Prostate gland (tissue), 2 donors: ENCODE results near the gene AURKB. TPM values are rescaled to one million over a fixed set of nuclear protein-coding genes. Genes with fewer than 3 reads are reported as not detected.

Source experiments
- DNase-seq: peaks from one replicate; pipeline ENCODE4 v3.0.0-alpha.2; 2019; ENCODE audit warnings: low spot score
- H3K27ac ChIP-seq, 2 donors: fragments of 200-600 bp; sonication (generic); 2 replicates each; pipeline ENCODE4 v1.5.1; 2017 to 2019
- H3K27me3 ChIP-seq: fragments of 200-600 bp; sonication (generic); replicated peaks from 2 replicates; pipeline ENCODE4 v1.5.1; 2019; ENCODE audit not compliant: insufficient read depth
- H3K36me3 ChIP-seq, 2 donors: fragments of 200-600 bp; sonication (generic); 1 replicate in 1 of 2; 2 replicates in 1 of 2; pipeline versions ENCODE4 v1.5.1 to v1.8.1; 2017 to 2019
- H3K4me1 ChIP-seq: fragments of 200-600 bp; sonication (generic); replicated peaks from 2 replicates; pipeline ENCODE4 v1.5.1; 2019
- H3K4me3 ChIP-seq, 2 donors: fragments of 200-600 bp; sonication (generic); 2 replicates each; pipeline ENCODE4 v1.5.1; 2017 to 2019
- H3K9me3 ChIP-seq: fragments of 200-600 bp; sonication (generic); 2 replicates; pipeline ENCODE4 v1.5.1; 2017
- CTCF ChIP-seq, 4 experiments: fragments of 200-600 bp in 2 of 4; fragments of 450-650 bp in 2 of 4; sonication (generic) in 2 of 4; IDR thresholded peaks; 1 replicate in 3 of 4; 2 replicates in 1 of 4; pipeline ENCODE4 v1.5.1; 2016 to 2019; ENCODE audit warnings: antibody characterized with exemption in 4 of 4, mild to moderate bottlenecking in 2 of 4, moderate library complexity in 2 of 4
- POLR2A ChIP-seq: fragments of 450-650 bp; IDR thresholded peaks from one replicate; pipeline ENCODE4 v1.6.1; 2016; ENCODE audit warnings: antibody characterized with exemption, mild to moderate bottlenecking
- POLR2AphosphoS5 ChIP-seq: sonication (generic); formaldehyde crosslinking; IDR thresholded peaks from one replicate; pipeline ENCODE4 v1.6.1; 2017; ENCODE audit warnings: antibody characterized with exemption
- WGBS: methylation state at CpG from one replicate; pipeline ENCODE4 v1.1.5; 2018; 5-methylcytosine and 5-hydroxymethylcytosine counted together
- intact Hi-C: fragments of 100-400 bp; cut with DNase I; formaldehyde crosslinking; loops from one replicate; pipeline ENCODE4 v1.14.2; 2022
- total RNA-seq, 2 donors: library from RNA; depleted of rRNA; stranded (reverse); fragments of >200 nt; gene quantifications; one replicate each; pipeline ENCODE4 v1.1.0, GENCODE V29; 2016

The AURKB gene
- total RNA-seq, 2 donors from 2014 or later = 2.1 to 6.6 TPM

DNA sequence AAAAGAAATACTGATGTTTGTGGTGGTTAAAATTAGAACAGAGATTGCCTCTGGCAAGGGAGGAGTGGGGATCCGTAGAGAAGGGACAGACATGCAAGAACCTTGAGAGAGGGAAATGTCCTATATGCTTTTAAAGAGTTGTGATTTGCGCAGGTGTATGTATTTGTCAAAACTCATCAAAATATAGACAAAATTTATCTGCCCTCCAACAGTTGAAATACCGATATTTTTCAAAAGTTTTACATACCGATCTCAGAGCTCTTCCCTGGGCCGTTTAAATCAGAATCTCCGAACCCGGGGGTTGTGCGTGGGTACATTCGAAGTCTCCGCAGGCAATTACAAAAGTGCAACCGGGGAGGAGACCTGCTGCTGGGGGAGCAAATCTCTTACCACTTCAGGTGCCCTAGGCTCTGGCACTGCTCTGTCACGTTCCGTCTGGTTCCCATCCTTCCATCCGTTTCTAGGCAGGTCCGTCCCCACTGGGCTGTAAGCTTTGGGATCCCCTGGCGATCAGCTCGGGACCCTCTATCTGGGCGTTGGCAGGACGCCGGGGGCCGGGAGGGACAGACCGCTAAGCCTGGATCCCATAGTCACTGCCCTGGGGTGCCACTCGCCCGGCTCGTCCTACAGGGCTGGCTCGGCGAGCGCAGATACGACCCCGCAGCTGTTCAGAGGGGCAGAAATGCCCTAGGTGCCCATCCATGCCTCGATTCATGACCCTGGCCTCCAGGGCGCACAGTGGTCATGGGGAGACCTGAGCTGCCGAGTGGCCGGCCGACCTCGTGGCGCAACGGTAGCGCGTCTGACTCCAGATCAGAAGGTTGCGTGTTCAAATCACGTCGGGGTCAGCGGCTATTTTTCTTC is 24.6 kb downstream of the AURKB start:
- TF ChIP-seq CTCF (IDR thresholded peaks at IDR 0.05) = no peak
- peak; percentile 76 for TF ChIP-seq POLR2AphosphoS5
- TF ChIP-seq POLR2A = peak; percentile 27
- under 1% methylated on average over 39 of the region's 44 CpGs for WGBS
- peaks cover 14% of the 10 kb centered on the region for H3K4me1 ChIP-seq
- intact Hi-C loops = loop anchor here (5.0 kb wide), 2 partner anchors 64 to 111 kb away; partner anchors contain the start of genes HES7 and SLC25A35
- H3K27ac ChIP-seq = peak overlapping the region; percentile 91 to 95
- H3K36me3 ChIP-seq = no peaks in the 10 kb centered on the region
- H3K9me3 ChIP-seq = no peaks in the 10 kb centered on the region
- DNase-seq = peak; percentile 87
- H3K4me3 ChIP-seq = peak overlapping the region; percentile 68 to 75
- no peaks in the 10 kb centered on the region for H3K27me3 ChIP-seq

DNA sequence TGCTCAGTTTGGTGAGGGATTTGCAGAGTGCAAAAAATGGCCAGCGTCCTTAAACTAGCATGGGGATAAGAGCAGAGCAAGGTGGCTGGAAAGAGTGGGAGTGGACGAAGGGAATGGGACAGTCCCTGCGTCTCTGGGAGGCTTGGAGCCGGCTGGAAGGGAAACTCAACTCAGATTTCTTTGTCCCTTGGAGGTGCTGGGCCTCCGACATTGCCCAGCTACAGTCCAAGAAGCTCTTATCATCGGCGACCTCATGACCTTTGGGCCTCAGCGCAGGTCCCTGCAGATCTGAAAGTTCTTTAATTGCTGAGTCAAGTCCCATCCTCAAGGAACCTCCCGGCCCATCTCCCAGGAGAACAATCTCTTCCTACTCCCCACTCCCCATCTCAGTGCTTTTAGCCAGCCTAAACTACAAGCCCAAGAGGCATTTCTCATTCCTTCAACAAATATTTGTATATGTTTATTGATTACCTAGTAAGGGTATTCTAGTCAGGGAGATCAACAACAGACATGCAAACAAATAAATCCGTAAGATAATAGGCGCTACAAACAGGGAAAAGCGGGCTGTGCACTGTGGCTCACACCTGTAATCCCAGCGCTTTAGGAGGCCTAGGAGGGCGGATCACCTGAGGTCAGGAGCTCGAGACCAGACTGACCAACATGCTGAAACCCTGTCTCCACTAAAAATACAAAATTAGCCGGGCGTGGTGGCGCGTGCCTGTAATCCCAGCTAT is 33.2 kb downstream of the AURKB start:
- H3K27ac ChIP-seq = peak overlapping the region; percentile 81 to 95
- H3K9me3 ChIP-seq = no peaks in the 10 kb centered on the region
- 75% methylated on average over 19 of the region's 19 CpGs for WGBS
- DNase-seq = no peak
- peaks cover 6% of the 10 kb centered on the region for H3K4me1 ChIP-seq
- intact Hi-C loops = no loop called here
- no peaks in the 10 kb centered on the region for H3K36me3 ChIP-seq
- peak overlapping the region in 1 of 2 donors; percentile 51 for H3K4me3 ChIP-seq
- TF ChIP-seq POLR2A (no peak), POLR2AphosphoS5 (no peak), CTCF (IDR thresholded peaks at IDR 0.05) (no peak)
- H3K27me3 ChIP-seq = no peaks in the 10 kb centered on the region

GRCh38 chr17:8176197-8176940 is 34.0 kb downstream of the AURKB start, which contains the start of gene TMEM107:
TMEM107 (minus strand) TSS chr17:8176380; CDS start chr17:8176286, 94 bp downstream.
- peak; percentile 89 for DNase-seq
- under 1% methylated on average over 53 of the region's 56 CpGs for WGBS
- intact Hi-C loops = no loop called here

GRCh38 chr17:8175795-8176196 is 34.6 kb downstream of the AURKB start:
- no peaks in the 10 kb centered on the region for H3K36me3 ChIP-seq
- 14% methylated on average over 11 of the region's 11 CpGs for WGBS
- peak overlapping the region; percentile 81 to 95 for H3K27ac ChIP-seq
- TF ChIP-seq POLR2AphosphoS5 (no peak), POLR2A (no peak), CTCF (IDR thresholded peaks at IDR 0.05) (no peak)
- H3K27me3 ChIP-seq = no peaks in the 10 kb centered on the region
- peak overlapping the region; percentile 50 to 51 for H3K4me3 ChIP-seq
- DNase-seq = no peak
- peaks cover 6% of the 10 kb centered on the region for H3K4me1 ChIP-seq
- intact Hi-C loops = no loop called here
- no peaks in the 10 kb centered on the region for H3K9me3 ChIP-seq

More at GRCh38 chr17:8176197-8176940, 34.0 kb downstream of the AURKB start, which contains the start of gene TMEM107:
- Histone ChIP-seq H3K27ac (peak within 1 kb of the TSS; percentile 81 to 95), H3K27me3 (no peaks in the 10 kb centered on the region), H3K4me1 (peaks cover 6% of the 10 kb centered on the region), H3K36me3 (no peaks in the 10 kb centered on the region), H3K9me3 (no peaks in the 10 kb centered on the region), H3K4me3 (peak within 1 kb of the TSS; percentile 50 to 51)
- TF ChIP-seq POLR2A = peak; percentile 88
- TF ChIP-seq POLR2AphosphoS5 = peak; percentile 81
- peak in 1 of 4 experiments; percentile 15 for TF ChIP-seq CTCF (IDR thresholded peaks at IDR 0.05)
